Liver (tissue), 9 donors: ENCODE results near the gene CNTROB. TPM values are rescaled to one million over a fixed set of nuclear protein-coding genes. Genes with fewer than 3 reads are reported as not detected.

Source experiments
- DNase-seq: peaks from one replicate; pipeline ENCODE4 v3.0.0-alpha.2; 2017; ENCODE audit warnings: low spot score
- H3K27ac ChIP-seq, 2 donors: one replicate each; pipeline ENCODE4 v1.7.0; 2013; ENCODE audit warnings: inconsistent platforms in 2 of 2, low read length in 2 of 2, control low read depth in 1 of 2, low read depth in 1 of 2, mild to moderate bottlenecking in 1 of 2
- H3K27me3 ChIP-seq, 4 donors: one replicate each; pipeline versions ENCODE4 v1.6.1 to v1.7.0; 2013; ENCODE audit warnings: low read length in 3 of 4, inconsistent platforms in 1 of 4, mild to moderate bottlenecking in 1 of 4, moderate library complexity in 1 of 4; ENCODE audit not compliant: control insufficient read depth in 4 of 4, insufficient read depth in 4 of 4
- H3K36me3 ChIP-seq, 4 donors: one replicate each; pipeline versions ENCODE4 v1.6.1 to v1.7.0; 2013; ENCODE audit warnings: low read length in 3 of 4, mild to moderate bottlenecking in 3 of 4, low read depth in 1 of 4, moderate library complexity in 1 of 4; ENCODE audit not compliant: control insufficient read depth in 4 of 4, insufficient read depth in 3 of 4
- H3K4me1 ChIP-seq, 4 donors: one replicate each; pipeline versions ENCODE4 v1.6.1 to v1.7.0; 2013; ENCODE audit warnings: low read length in 3 of 4, mild to moderate bottlenecking in 3 of 4, moderate library complexity in 1 of 4; ENCODE audit not compliant: control insufficient read depth in 4 of 4, insufficient read depth in 4 of 4
- H3K4me3 ChIP-seq, 3 donors: one replicate each; pipeline versions ENCODE4 v1.6.1 to v1.7.0; 2013; ENCODE audit warnings: low read length in 3 of 3, control low read depth in 1 of 3, low read depth in 1 of 3, mild to moderate bottlenecking in 1 of 3
- H3K9ac ChIP-seq, 2 donors: one replicate each; pipeline ENCODE4 v1.7.0; 2013; ENCODE audit warnings: low read length in 2 of 2, mild to moderate bottlenecking in 2 of 2, moderate library complexity in 2 of 2, control low read depth in 1 of 2, low read depth in 1 of 2
- H3K9me3 ChIP-seq, 4 donors: one replicate each; pipeline versions ENCODE4 v1.6.1 to v1.7.0; 2013; ENCODE audit warnings: low read length in 3 of 4; ENCODE audit not compliant: control insufficient read depth in 4 of 4
- ATF3 ChIP-seq: IDR thresholded peaks from 2 replicates; pipeline ENCODE4 v1.6.1; 2016; ENCODE audit warnings: antibody characterized with exemption
- CTCF ChIP-seq: fragments of 150-350 bp; IDR thresholded peaks from 2 replicates; pipeline ENCODE4 v1.5.1; 2017; ENCODE audit warnings: improper control_type of control experiment, low read depth, low read length; ENCODE audit not compliant: missing input control
- EGR1 ChIP-seq, 2 donors: IDR thresholded peaks; 2 replicates each; pipeline ENCODE4 v1.6.1; 2016 to 2018; ENCODE audit warnings: antibody characterized with exemption in 2 of 2, low read depth in 2 of 2
- FOXA1 ChIP-seq: IDR thresholded peaks from 2 replicates; pipeline ENCODE4 v1.6.1; 2016; ENCODE audit warnings: antibody characterized with exemption
- FOXA2 ChIP-seq: IDR thresholded peaks from 2 replicates; pipeline ENCODE4 v1.6.1; 2016; ENCODE audit warnings: antibody characterized with exemption
- GABPA ChIP-seq, 2 donors: IDR thresholded peaks in 1 of 2; conservative IDR thresholded peaks in 1 of 2; 2 replicates each; pipeline ENCODE4 v1.6.1; 2016; ENCODE audit warnings: antibody characterized with exemption in 2 of 2, mild to moderate bottlenecking in 1 of 2, moderate library complexity in 1 of 2
- HNF4A ChIP-seq, 2 donors: conservative IDR thresholded peaks; 2 replicates each; pipeline ENCODE4 v1.6.1; 2016; ENCODE audit warnings: antibody characterized with exemption in 2 of 2, mild to moderate bottlenecking in 2 of 2
- HNF4G ChIP-seq: IDR thresholded peaks from 2 replicates; pipeline ENCODE4 v1.6.1; 2016; ENCODE audit warnings: antibody characterized with exemption
- JUND ChIP-seq, 2 donors: IDR thresholded peaks; 2 replicates each; pipeline ENCODE4 v1.6.1; 2016; ENCODE audit warnings: antibody characterized with exemption in 2 of 2
- NR2F2 ChIP-seq: IDR thresholded peaks from 2 replicates; pipeline ENCODE4 v1.6.1; 2016; ENCODE audit warnings: antibody characterized with exemption
- RAD21 ChIP-seq, 2 donors: IDR thresholded peaks; 2 replicates each; pipeline ENCODE4 v1.6.1; 2016; ENCODE audit warnings: antibody characterized with exemption in 2 of 2, mild to moderate bottlenecking in 2 of 2
- RXRA ChIP-seq, 2 donors: IDR thresholded peaks; 2 replicates each; pipeline ENCODE4 v1.6.1; 2017 to 2018; ENCODE audit warnings: antibody characterized with exemption in 2 of 2, mild to moderate bottlenecking in 1 of 2
- SP1 ChIP-seq: IDR thresholded peaks from 2 replicates; pipeline ENCODE4 v1.6.1; 2018; ENCODE audit warnings: antibody characterized with exemption, mild to moderate bottlenecking
- TAF1 ChIP-seq: conservative IDR thresholded peaks from 2 replicates; pipeline ENCODE4 v1.6.1; 2016; ENCODE audit warnings: antibody characterized with exemption, mild to moderate bottlenecking
- YY1 ChIP-seq: IDR thresholded peaks from 2 replicates; pipeline ENCODE4 v1.6.1; 2016; ENCODE audit warnings: antibody characterized with exemption, mild to moderate bottlenecking
- ZBTB33 ChIP-seq: IDR thresholded peaks from 2 replicates; pipeline ENCODE4 v1.6.1; 2016; ENCODE audit warnings: antibody characterized with exemption
- WGBS: extraction: QIAGEN DNeasy Blood & Tissue Kit; methylation state at CpG from one replicate; pipeline ENCODE4 v1.1.7; 2013; 5-methylcytosine and 5-hydroxymethylcytosine counted together
- polyA plus RNA-seq, 2 donors: library from polyadenylated mRNA; stranded (reverse) in 1 of 2; unstranded in 1 of 2; fragments of 200-250 nt in 1 of 2; fragments of >200 nt in 1 of 2; fragmentation: Nextera tagmentation in 1 of 2; extraction: Ambion mirVana in 1 of 2; gene quantifications; one replicate each; pipeline versions ENCODE4 v1.2.1 to v1.2.3, GENCODE V29; 2013 to 2015
- total RNA-seq, 2 donors: library from RNA; depleted of rRNA; stranded (reverse); fragments of >200 nt; gene quantifications; one replicate each; pipeline ENCODE4 v1.2.3, GENCODE V29; 2014
- TF ChIP-seq, protein P1 (sequence below): IDR thresholded peaks from 2 replicates; pipeline ENCODE4 v1.6.1; 2016; ENCODE audit warnings: antibody characterized with exemption, mild to moderate bottlenecking
- TF ChIP-seq, protein P2 (sequence below): IDR thresholded peaks from 2 replicates; pipeline ENCODE4 v1.6.1; 2016; ENCODE audit warnings: antibody characterized with exemption
- donor health status: healthy.
- donor health status: healthy.
- donor health status: healthy.
- donor health status: healthy.
- donor health status: healthy.

Gene CNTROB
- total and polyA plus RNA-seq, 4 donors = 2.2 to 12.0 (median 8.6) TPM

GRCh38 chr17:7922269-7922844 lies 9.6 kb upstream of the CNTROB start:
- peak overlapping the region; percentile 8 to 52 (median 19) for H3K4me3 ChIP-seq
- H3K36me3 ChIP-seq = no peaks in the 10 kb centered on the region
- no peak for DNase-seq
- H3K27me3 ChIP-seq = no peaks in the 10 kb centered on the region
- peak overlapping the region; percentile 61 to 92 for H3K9ac ChIP-seq
- H3K9me3 ChIP-seq = no peaks in the 10 kb centered on the region
- WGBS = 52% methylated on average over 16 of the region's 16 CpGs
- TF ChIP-seq ZBTB33 (no peak), NR2F2 (no peak)
- peak overlapping the region; percentile 6 to 42 for H3K27ac ChIP-seq
- peaks cover 0 to 10% (median 4%) of the 10 kb centered on the region in 4 donors for H3K4me1 ChIP-seq

- H3K27ac ChIP-seq = peak overlapping the region; percentile 6 to 42
- 25% methylated on average over 45 of the region's 45 CpGs for WGBS
- H3K36me3 ChIP-seq = no peaks in the 10 kb centered on the region
- H3K27me3 ChIP-seq = no peaks in the 10 kb centered on the region
- DNase-seq = peak; percentile 83
- TF ChIP-seq, protein P1, sequence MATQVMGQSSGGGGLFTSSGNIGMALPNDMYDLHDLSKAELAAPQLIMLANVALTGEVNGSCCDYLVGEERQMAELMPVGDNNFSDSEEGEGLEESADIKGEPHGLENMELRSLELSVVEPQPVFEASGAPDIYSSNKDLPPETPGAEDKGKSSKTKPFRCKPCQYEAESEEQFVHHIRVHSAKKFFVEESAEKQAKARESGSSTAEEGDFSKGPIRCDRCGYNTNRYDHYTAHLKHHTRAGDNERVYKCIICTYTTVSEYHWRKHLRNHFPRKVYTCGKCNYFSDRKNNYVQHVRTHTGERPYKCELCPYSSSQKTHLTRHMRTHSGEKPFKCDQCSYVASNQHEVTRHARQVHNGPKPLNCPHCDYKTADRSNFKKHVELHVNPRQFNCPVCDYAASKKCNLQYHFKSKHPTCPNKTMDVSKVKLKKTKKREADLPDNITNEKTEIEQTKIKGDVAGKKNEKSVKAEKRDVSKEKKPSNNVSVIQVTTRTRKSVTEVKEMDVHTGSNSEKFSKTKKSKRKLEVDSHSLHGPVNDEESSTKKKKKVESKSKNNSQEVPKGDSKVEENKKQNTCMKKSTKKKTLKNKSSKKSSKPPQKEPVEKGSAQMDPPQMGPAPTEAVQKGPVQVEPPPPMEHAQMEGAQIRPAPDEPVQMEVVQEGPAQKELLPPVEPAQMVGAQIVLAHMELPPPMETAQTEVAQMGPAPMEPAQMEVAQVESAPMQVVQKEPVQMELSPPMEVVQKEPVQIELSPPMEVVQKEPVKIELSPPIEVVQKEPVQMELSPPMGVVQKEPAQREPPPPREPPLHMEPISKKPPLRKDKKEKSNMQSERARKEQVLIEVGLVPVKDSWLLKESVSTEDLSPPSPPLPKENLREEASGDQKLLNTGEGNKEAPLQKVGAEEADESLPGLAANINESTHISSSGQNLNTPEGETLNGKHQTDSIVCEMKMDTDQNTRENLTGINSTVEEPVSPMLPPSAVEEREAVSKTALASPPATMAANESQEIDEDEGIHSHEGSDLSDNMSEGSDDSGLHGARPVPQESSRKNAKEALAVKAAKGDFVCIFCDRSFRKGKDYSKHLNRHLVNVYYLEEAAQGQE = no peak
- TF ChIP-seq ZBTB33 (no peak), FOXA1 (no peak), TAF1 (no peak), JUND (IDR thresholded peaks at IDR 0.05) (no peak), SP1 (peak; percentile 41), EGR1 (IDR thresholded peaks at IDR 0.05; ENCODE audit: low read depth in 2 of 2) (no peak), HNF4G (no peak), YY1 (no peak), ATF3 (no peak), NR2F2 (peak; percentile 34), RAD21 (IDR thresholded peaks at IDR 0.05) (peak in 1 of 2 donors; percentile 41), CTCF (no peak), RXRA (IDR thresholded peaks at IDR 0.05) (no peak), FOXA2 (no peak), HNF4A (conservative IDR thresholded peaks at IDR 0.05) (no peak), GABPA (IDR thresholded peaks at IDR 0.05 in 1 of 2, conservative IDR thresholded peaks at IDR 0.05 in 1 of 2) (no peak)
- TF ChIP-seq, protein P2, sequence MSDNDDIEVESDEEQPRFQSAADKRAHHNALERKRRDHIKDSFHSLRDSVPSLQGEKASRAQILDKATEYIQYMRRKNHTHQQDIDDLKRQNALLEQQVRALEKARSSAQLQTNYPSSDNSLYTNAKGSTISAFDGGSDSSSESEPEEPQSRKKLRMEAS = no peak
- H3K9me3 ChIP-seq = no peaks in the 10 kb centered on the region
- H3K4me3 ChIP-seq = peak overlapping the region; percentile 8 to 52 (median 19)
- H3K9ac ChIP-seq = peak overlapping the region; percentile 61 to 92
- peaks cover 0 to 10% (median 4%) of the 10 kb centered on the region in 4 donors for H3K4me1 ChIP-seq
These were observed 9.0 kb upstream of the CNTROB start for GRCh38 chr17:7922845-7923628.
